IMR-90 (cell line): Measurements from ENCODE around the gene PTGS2. TPM values are rescaled to one million over a fixed set of nuclear protein-coding genes. Genes with fewer than 3 reads are reported as not detected.

Source experiments
- ATAC-seq: fragments of 200-7000 bp; cut with Tn5 transposase; 2 replicates; pipeline ENCODE4 v1.9.1; 2020; ENCODE audit warnings: low read depth, mild to moderate bottlenecking, moderate library complexity
- BruUV-seq: library from RNA; stranded (reverse); fragments of 400-500 nt; replicated peaks from 2 replicates; lab custom pipeline; 2021; lab: Mats Ljungman, UMichigan
- CTCF ChIA-PET: fragments of 300-600 bp; formaldehyde crosslinking; extraction: SDS; loops from one replicate; lab custom pipeline; 2021; ENCODE audit warnings: antibody characterized with exemption; lab: Yijun Ruan, JAX
- POLR2A ChIA-PET: fragments of 300-600 bp; sonication (Branson Sonifier 250); formaldehyde crosslinking; loops from one replicate; lab custom pipeline; 2022; ENCODE audit warnings: antibody characterized with exemption; ENCODE audit not compliant: unreplicated experiment; lab: Charles Lee
- DNase-seq: peaks from one replicate; pipeline ENCODE4 v3.0.0; 2013
- H2AFZ ChIP-seq: replicated peaks from 2 replicates; pipeline ENCODE3; 2013; ENCODE audit warnings: low read length, mild to moderate bottlenecking; ENCODE audit not compliant: poor library complexity
- H2AK5ac ChIP-seq: 2 replicates; pipeline ENCODE4 v1.6.1; 2013; ENCODE audit warnings: low read depth, low read length, inconsistent platforms
- H2AK9ac ChIP-seq: replicated peaks from 2 replicates; pipeline ENCODE3; 2013; ENCODE audit warnings: mild to moderate bottlenecking, low read depth, low read length, moderate library complexity; ENCODE audit not compliant: poor library complexity
- H2BK120ac ChIP-seq: 2 replicates; pipeline ENCODE4 v1.6.1; 2013; ENCODE audit warnings: low read depth, low read length, inconsistent platforms
- H2BK15ac ChIP-seq: 3 replicates; pipeline ENCODE4 v1.6.1; 2013; ENCODE audit warnings: low read depth, low read length, inconsistent platforms
- H2BK20ac ChIP-seq: 2 replicates; pipeline ENCODE4 v1.6.1; 2013; ENCODE audit warnings: low read depth, mild to moderate bottlenecking, inconsistent platforms, low read length, moderate library complexity
- H2BK5ac ChIP-seq: 2 replicates; pipeline ENCODE4 v1.6.1; 2013; ENCODE audit warnings: mild to moderate bottlenecking, low read depth, low read length, inconsistent platforms; ENCODE audit not compliant: poor library complexity, severe bottlenecking
- H3K14ac ChIP-seq: replicated peaks from 2 replicates; pipeline ENCODE4 v1.6.1; 2013; ENCODE audit warnings: low read depth, low read length, inconsistent platforms
- H3K18ac ChIP-seq: 2 replicates; pipeline ENCODE4 v1.6.1; 2013; ENCODE audit warnings: low read depth, low read length, control low read depth
- H3K23ac ChIP-seq: 2 replicates; pipeline ENCODE4 v1.6.1; 2013; ENCODE audit warnings: low read depth, low read length, inconsistent platforms
- H3K27ac ChIP-seq: 2 replicates; pipeline ENCODE4 v1.5.1; 2013; ENCODE audit warnings: mild to moderate bottlenecking, control low read depth, low read length; ENCODE audit not compliant: insufficient read depth
- H3K27me3 ChIP-seq: 2 replicates; pipeline ENCODE4 v1.6.1; 2013; ENCODE audit warnings: low read length; ENCODE audit not compliant: control insufficient read depth, insufficient read depth
- H3K36me3 ChIP-seq: 2 replicates; pipeline ENCODE4 v1.6.1; 2013; ENCODE audit warnings: low read length, mixed read lengths; ENCODE audit not compliant: control insufficient read depth, insufficient read depth
- H3K4ac ChIP-seq: 2 replicates; pipeline ENCODE4 v1.6.1; 2013; ENCODE audit warnings: low read depth, low read length, inconsistent platforms
- H3K4me1 ChIP-seq: 2 replicates; pipeline ENCODE4 v1.6.1; 2013; ENCODE audit warnings: low read length, mixed read lengths; ENCODE audit not compliant: control insufficient read depth, insufficient read depth
- H3K4me2 ChIP-seq: 2 replicates; pipeline ENCODE4 v1.6.1; 2013; ENCODE audit warnings: low read depth, mild to moderate bottlenecking, control low read depth, low read length, moderate library complexity
- H3K4me3 ChIP-seq: 2 replicates; pipeline ENCODE4 v1.5.1; 2013; ENCODE audit warnings: low read depth, mild to moderate bottlenecking, control low read depth, low read length, moderate library complexity; ENCODE audit not compliant: insufficient read depth
- H3K56ac ChIP-seq: 2 replicates; pipeline ENCODE4 v1.6.1; 2013; ENCODE audit warnings: low read length, inconsistent platforms; ENCODE audit not compliant: insufficient read depth; ENCODE audit errors: extremely low read depth
- H3K79me1 ChIP-seq, 2 experiments: 2 replicates each; pipeline ENCODE4 v1.6.1; 2013; ENCODE audit warnings: low read length in 2 of 2, inconsistent platforms in 1 of 2, low read depth in 1 of 2
- H3K9ac ChIP-seq: 2 replicates; pipeline ENCODE4 v1.6.1; 2013; ENCODE audit warnings: low read depth, low read length, control low read depth
- H3K9me1 ChIP-seq: 2 replicates; pipeline ENCODE4 v1.6.1; 2013; ENCODE audit warnings: low read length, inconsistent platforms; ENCODE audit not compliant: insufficient read depth
- H3K9me3 ChIP-seq: 2 replicates; pipeline ENCODE4 v1.6.1; 2013; ENCODE audit warnings: low read length; ENCODE audit not compliant: control insufficient read depth, insufficient read depth
- H4K20me1 ChIP-seq: 2 replicates; pipeline ENCODE4 v1.6.1; 2013; ENCODE audit warnings: low read length, inconsistent platforms; ENCODE audit not compliant: insufficient read depth
- H4K5ac ChIP-seq: 2 replicates; pipeline ENCODE4 v1.6.1; 2013; ENCODE audit warnings: mild to moderate bottlenecking, low read depth, low read length, control low read depth
- H4K8ac ChIP-seq, 2 experiments: 2 replicates each; pipeline ENCODE4 v1.6.1; 2013; ENCODE audit warnings: low read depth in 2 of 2, low read length in 2 of 2, control low read depth in 1 of 2, inconsistent platforms in 1 of 2
- H4K91ac ChIP-seq: 2 replicates; pipeline ENCODE4 v1.6.1; 2013; ENCODE audit warnings: low read depth, low read length, inconsistent platforms; ENCODE audit not compliant: insufficient read depth
- CTCF ChIP-seq: conservative IDR thresholded peaks from 2 replicates; pipeline ENCODE4 v1.5.1; 2012; ENCODE audit warnings: mild to moderate bottlenecking, low read depth, low read length, improper control_type of control experiment
- ELK1 ChIP-seq: fragments of 150-350 bp; IDR thresholded peaks from 2 replicates; pipeline ENCODE4 v1.6.1; 2016; ENCODE audit warnings: low read depth, mild to moderate bottlenecking, low read length, moderate library complexity, borderline replicate concordance
- FOS ChIP-seq: fragments of 150-350 bp; IDR thresholded peaks from 2 replicates; pipeline ENCODE4 v1.6.1; 2016; ENCODE audit warnings: low read depth, low read length
- MAZ ChIP-seq: IDR thresholded peaks from 2 replicates; pipeline ENCODE4 v1.6.1; 2012; ENCODE audit warnings: low read depth, mild to moderate bottlenecking, low read length, improper control_type of control experiment, moderate library complexity, borderline replicate concordance
- SMC3 ChIP-seq: fragments of 150-350 bp; IDR thresholded peaks from 2 replicates; pipeline ENCODE4 v1.6.1; 2016; ENCODE audit warnings: low read depth, mild to moderate bottlenecking, antibody characterized with exemption, low read length, moderate library complexity
- WGBS, 2 experiments: methylation state at CpG; one replicate each; pipeline versions ENCODE4 v1.1.5 to v1.1.7; 2013; ENCODE audit warnings: missing lambda C conversion rate in 2 of 2; ENCODE audit not compliant: insufficient read length in 1 of 2; ENCODE audit errors: extremely low coverage in 2 of 2; 5-methylcytosine and 5-hydroxymethylcytosine counted together
- dilution Hi-C: fragments of 300-500 bp; cut with HindIII; formaldehyde crosslinking; loops from one replicate; pipeline ENCODE4 v1.14.3; 2018; ENCODE audit warnings: low sequenced_read_pairs; ENCODE audit not compliant: unreplicated experiment
- in situ Hi-C: fragments of 300-500 bp; cut with MboI; formaldehyde crosslinking; loops from 3 replicates; pipeline ENCODE4 v1.14.3; 2019; ENCODE audit warnings: low sequenced_read_pairs, inconsistent platforms, mixed read lengths
- intact Hi-C: fragments of 100-400 bp; cut with micrococcal nuclease; formaldehyde crosslinking; loops from 2 replicates; pipeline ENCODE4 v1.10.0; 2022
- polyA plus RNA-seq, 3 experiments: library from polyadenylated mRNA; depleted of rRNA; stranded (reverse); fragments of >200 nt; gene quantifications; 2 replicates each; pipeline ENCODE4 v1.2.3, GENCODE V29; 2012; ENCODE audit warnings: low replicate concordance in 1 of 3
- total RNA-seq: library from RNA; depleted of rRNA; stranded (reverse); fragments of >200 nt; gene quantifications from 2 replicates; pipeline ENCODE4 v1.2.3, GENCODE V29; 2012

PTGS2 gene
- total and polyA plus RNA-seq, 2 of the 4 experiments (the other 2 are of a cell fraction), result 3.4 to 4.8 TPM

- Histone ChIP-seq H2BK120ac (no peak overlapping the region), H4K91ac (no peak overlapping the region), H3K4me1 (no peaks in the 10 kb centered on the region), H3K4me2 (no peak overlapping the region), H2AFZ (no peak overlapping the region), H4K5ac (no peak overlapping the region), H3K9me3 (no peaks in the 10 kb centered on the region), H2BK20ac (no peak overlapping the region), H3K27me3 (no peaks in the 10 kb centered on the region), H3K56ac (no peak overlapping the region), H3K27ac (no peak overlapping the region), H2AK9ac (no peak overlapping the region), H2BK15ac (no peak overlapping the region), H2AK5ac (no peak overlapping the region), H3K4ac (no peak overlapping the region), H3K9me1 (no peaks in the 10 kb centered on the region; the same call in 1 of the 2 replicates), H3K23ac (no peak overlapping the region), H4K8ac (no peak overlapping the region), H3K14ac (no peak overlapping the region), H3K9ac (no peak overlapping the region), H4K20me1 (no peaks in the 10 kb centered on the region), H3K18ac (no peak overlapping the region), H3K79me1 (no peaks in the 10 kb centered on the region), H2BK5ac (no peak overlapping the region), H3K4me3 (no peak overlapping the region), H3K36me3 (no peaks in the 10 kb centered on the region)
- no peak for DNase-seq
- in situ Hi-C loops, result no loop called here
- no peak for ATAC-seq
- TF ChIP-seq CTCF (no peak), MAZ (no peak), SMC3 (no peak), FOS (no peak), ELK1 (no peak)
- dilution Hi-C loops, result no loop called here
- POLR2A ChIA-PET, result no interaction called here
- CTCF ChIA-PET, result no interaction called here
- BruUV-seq, result no TSS peak
- no CpG with 5 or more reads among the region's 2 CpGs for WGBS, 2 experiments
- intact Hi-C loops, result no loop called here
Measured at GRCh38 chr1:186710696-186711095, 30.5 kb upstream of the PTGS2 start.
